HepG2 (cell line): Measurements from ENCODE around the gene M1AP. TPM values are rescaled to one million over a fixed set of nuclear protein-coding genes. Genes with fewer than 3 reads are reported as not detected.

ENCODE experiments used
- ATAC-seq: fragments of 200-7000 bp; cut with Tn5 transposase; 3 replicates; pipeline ENCODE4 v1.9.1; 2020; ENCODE audit warnings: mild to moderate bottlenecking, moderate library complexity
- BruUV-seq: library from RNA; stranded (reverse); fragments of 400-500 nt; replicated peaks from 2 replicates; lab custom pipeline; 2021; lab: Mats Ljungman, UMichigan
- CTCF ChIA-PET: fragments of 300-600 bp; formaldehyde crosslinking; extraction: SDS; loops from one replicate; lab custom pipeline; 2021; ENCODE audit warnings: low total read pairs, inconsistent platforms, low intra/inter-chr PET ratio; lab: Yijun Ruan, JAX
- POLR2A ChIA-PET: fragments of 350-600 bp; sonication (Branson Sonifier 250); formaldehyde crosslinking; loops from one replicate; lab custom pipeline; 2020; ENCODE audit warnings: antibody characterized with exemption, inconsistent platforms; lab: Yijun Ruan, JAX
- DNase-seq: peaks from one replicate; pipeline ENCODE4 v3.0.0-alpha.2; 2015; ENCODE audit warnings: low spot score
- FAIRE-seq: peaks from 3 replicates; lab custom pipeline; 2011; peaks lifted over from hg19 to GRCh38; lab: Jason Lieb, UNC
- H2AFZ ChIP-seq: one replicate; pipeline ENCODE4 v1.6.1; 2011; ENCODE audit warnings: low read length, inconsistent platforms
- H3K27ac ChIP-seq: fragments of 300-600 bp; 3 replicates; pipeline ENCODE4 v1.8.0; 2011; ENCODE audit warnings: mixed run types, mild to moderate bottlenecking, mixed read lengths, low read length, inconsistent platforms; ENCODE audit not compliant: insufficient read depth; ENCODE audit errors: extremely low read length
- H3K27me3 ChIP-seq, 2 experiments: fragments of 200-600 bp in 1 of 2; 2 replicates in 1 of 2; 3 replicates in 1 of 2; pipeline versions ENCODE4 v1.6.0 to v1.8.0; 2011; ENCODE audit warnings: low read length in 2 of 2, mild to moderate bottlenecking in 2 of 2, moderate library complexity in 2 of 2, inconsistent platforms in 1 of 2; ENCODE audit not compliant: insufficient read depth in 2 of 2, control insufficient read depth in 1 of 2
- H3K36me3 ChIP-seq, 2 experiments: fragments of 200-600 bp in 1 of 2; replicated peaks in 1 of 2; 2 replicates in 1 of 2; 3 replicates in 1 of 2; pipeline versions ENCODE4 v1.5.1 to v1.8.0; 2011; ENCODE audit warnings: low read length in 2 of 2, inconsistent platforms in 1 of 2; ENCODE audit not compliant: insufficient read depth in 2 of 2, control insufficient read depth in 1 of 2
- H3K4me1 ChIP-seq: 2 replicates; pipeline ENCODE4 v1.5.1; 2012; ENCODE audit warnings: low read length, inconsistent platforms; ENCODE audit not compliant: insufficient read depth
- H3K4me2 ChIP-seq: 2 replicates; pipeline ENCODE4 v1.6.0; 2011; ENCODE audit warnings: low read depth, low read length, inconsistent platforms
- H3K4me3 ChIP-seq, 3 experiments: fragments of 200-600 bp in 1 of 3; sonication (generic), shearing (Covaris generic) in 1 of 3; replicated peaks in 1 of 3; 2 replicates each; pipeline ENCODE4 v1.5.1; 2011 to 2016; ENCODE audit warnings: low read length in 3 of 3, inconsistent platforms in 2 of 3, low read depth in 2 of 3, mild to moderate bottlenecking in 2 of 3, control low read depth in 1 of 3, mixed read lengths in 1 of 3; ENCODE audit not compliant: insufficient read depth in 1 of 3
- H3K79me2 ChIP-seq: one replicate; pipeline ENCODE4 v1.6.1; 2011; ENCODE audit warnings: low read length, inconsistent platforms; ENCODE audit not compliant: insufficient read depth
- H3K9ac ChIP-seq: 2 replicates; pipeline ENCODE4 v1.6.0; 2011; ENCODE audit warnings: mild to moderate bottlenecking, low read depth, low read length, inconsistent platforms; ENCODE audit not compliant: insufficient read depth
- H3K9me3 ChIP-seq: 2 replicates; pipeline ENCODE4 v1.5.1; 2012; ENCODE audit warnings: mild to moderate bottlenecking, low read length
- H4K20me1 ChIP-seq: 2 replicates; pipeline ENCODE4 v1.6.0; 2011; ENCODE audit warnings: inconsistent platforms, mild to moderate bottlenecking, low read length, moderate library complexity; ENCODE audit not compliant: insufficient read depth
- HNRNPL ChIP-seq: fragments of 200-400 bp; formaldehyde crosslinking; IDR thresholded peaks from 2 replicates; pipeline ENCODE4 v1.6.1; 2017; ENCODE audit warnings: mild to moderate bottlenecking, low read depth, low read length
- KLF6 ChIP-seq: IDR thresholded peaks from 2 replicates; pipeline ENCODE4 v1.8.0; 2016; ENCODE audit warnings: missing biosample characterization, missing genetic modification reagents
- POLR2AphosphoS2 ChIP-seq: IDR thresholded peaks from 2 replicates; pipeline ENCODE4 v1.6.1; 2011; ENCODE audit warnings: low read depth, low read length, improper control_type of control experiment
- THAP8 ChIP-seq: sonication (generic); formaldehyde crosslinking; IDR thresholded peaks from 2 replicates; pipeline ENCODE4 v1.5.1; 2020; ENCODE audit warnings: missing genetic modification reagents, mild to moderate bottlenecking, borderline replicate concordance
- WGBS: methylation state at CpG from one replicate; pipeline ENCODE4 v1.1.6; 2017; ENCODE audit warnings: low lambda C conversion rate; 5-methylcytosine and 5-hydroxymethylcytosine counted together
- in situ Hi-C: cut with HindIII; loops from 2 replicates; pipeline ENCODE4 v1.10.0; 2017; ENCODE audit warnings: low pct_unique_long_range_greater_than_20kb; ENCODE audit not compliant: extremely low pct_ligation_motif_present
- intact Hi-C: fragments of 100-400 bp; cut with micrococcal nuclease; formaldehyde crosslinking; loops from one replicate; pipeline ENCODE4 v1.10.0; 2022; ENCODE audit not compliant: unreplicated experiment
- polyA plus RNA-seq, 8 experiments: library from polyadenylated mRNA; depleted of rRNA in 3 of 8; stranded (reverse) in 7 of 8; unstranded in 1 of 8; fragments of >200 nt; fragmentation: Illumina TruSeq in 4 of 8; extraction: Trizol in 4 of 8; gene quantifications; 2 replicates each; pipeline versions ENCODE4 v1.2.1 to v1.2.3, GENCODE V29; 2011 to 2016; ENCODE audit warnings: low read depth in 4 of 8, missing spikeins in 1 of 8, mixed read lengths in 1 of 8; ENCODE audit not compliant: insufficient read depth in 1 of 8
- total RNA-seq, 5 experiments: library from RNA; depleted of rRNA; stranded (reverse); fragments of >200 nt; fragmentation: Illumina TruSeq; extraction: Trizol; gene quantifications; 2 replicates each; pipeline ENCODE4 v1.2.3, GENCODE V29; 2016; ENCODE audit warnings: low read depth in 1 of 5
- TF ChIP-seq, protein P1 (sequence below): sonication (generic); formaldehyde crosslinking; IDR thresholded peaks from 2 replicates; pipeline ENCODE4 v1.4.0; 2020; ENCODE audit warnings: missing genetic modification reagents
- TF ChIP-seq, protein P2 (sequence below): sonication (generic); formaldehyde crosslinking; IDR thresholded peaks from 2 replicates; pipeline ENCODE4 v1.5.0; 2020; ENCODE audit warnings: mild to moderate bottlenecking, missing genetic modification reagents, moderate library complexity

Gene M1AP
- total and polyA plus RNA-seq, 2 of the 13 experiments (the other 11 are each of a cell fraction or from before 2014, with no cell fraction given) = not detected

- in situ Hi-C loops = no loop called here
- peaks cover 4 to 33% of the 10 kb centered on the region in 2 experiments; a peak in 3 of 5 replicates for H3K27me3 ChIP-seq
- no peak overlapping the region for H3K4me3 ChIP-seq
- TF ChIP-seq, protein P1, sequence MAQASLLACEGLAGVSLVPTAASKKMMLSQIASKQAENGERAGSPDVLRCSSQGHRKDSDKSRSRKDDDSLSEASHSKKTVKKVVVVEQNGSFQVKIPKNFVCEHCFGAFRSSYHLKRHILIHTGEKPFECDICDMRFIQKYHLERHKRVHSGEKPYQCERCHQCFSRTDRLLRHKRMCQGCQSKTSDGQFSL (CRISPR knock-in tag) = peak; percentile 52; the same call in 1 of the 2 replicates
- TF ChIP-seq, protein P2, sequence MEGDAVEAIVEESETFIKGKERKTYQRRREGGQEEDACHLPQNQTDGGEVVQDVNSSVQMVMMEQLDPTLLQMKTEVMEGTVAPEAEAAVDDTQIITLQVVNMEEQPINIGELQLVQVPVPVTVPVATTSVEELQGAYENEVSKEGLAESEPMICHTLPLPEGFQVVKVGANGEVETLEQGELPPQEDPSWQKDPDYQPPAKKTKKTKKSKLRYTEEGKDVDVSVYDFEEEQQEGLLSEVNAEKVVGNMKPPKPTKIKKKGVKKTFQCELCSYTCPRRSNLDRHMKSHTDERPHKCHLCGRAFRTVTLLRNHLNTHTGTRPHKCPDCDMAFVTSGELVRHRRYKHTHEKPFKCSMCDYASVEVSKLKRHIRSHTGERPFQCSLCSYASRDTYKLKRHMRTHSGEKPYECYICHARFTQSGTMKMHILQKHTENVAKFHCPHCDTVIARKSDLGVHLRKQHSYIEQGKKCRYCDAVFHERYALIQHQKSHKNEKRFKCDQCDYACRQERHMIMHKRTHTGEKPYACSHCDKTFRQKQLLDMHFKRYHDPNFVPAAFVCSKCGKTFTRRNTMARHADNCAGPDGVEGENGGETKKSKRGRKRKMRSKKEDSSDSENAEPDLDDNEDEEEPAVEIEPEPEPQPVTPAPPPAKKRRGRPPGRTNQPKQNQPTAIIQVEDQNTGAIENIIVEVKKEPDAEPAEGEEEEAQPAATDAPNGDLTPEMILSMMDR (CRISPR knock-in tag) = 0 out of 2 replicates have a peak, but pooled peaks have one; percentile 7
- TF ChIP-seq THAP8 (CRISPR knock-in tag) (0 out of 2 replicates have a peak, but pooled peaks have one; percentile 28), POLR2AphosphoS2 (no peak), KLF6 (no peak), HNRNPL (0 out of 2 replicates have a peak, but pooled peaks have one; percentile 40)
- TF ChIP-seq, all 625 proteins: peak for 4
- peaks cover 7 to 12% of the 10 kb centered on the region in 2 experiments; a peak in 3 of 5 replicates for H3K36me3 ChIP-seq
- DNase-seq = no peak
- peak; percentile 59 for ATAC-seq
- H3K79me2 ChIP-seq = no peaks in the 10 kb centered on the region
- BruUV-seq = no TSS peak
- FAIRE-seq = no peak
- WGBS = 51% methylated on average over 19 of the region's 23 CpGs
- H3K4me2 ChIP-seq = no peak overlapping the region
- ChIA-PET CTCF (no interaction called here), POLR2A (no interaction called here)
- intact Hi-C loops = no loop called here
- no peak overlapping the region for H2AFZ ChIP-seq
- H3K27ac ChIP-seq = no peak overlapping the region
- H3K9me3 ChIP-seq = no peaks in the 10 kb centered on the region
- H3K4me1 ChIP-seq = peaks cover 8% of the 10 kb centered on the region
- no peaks in the 10 kb centered on the region for H4K20me1 ChIP-seq
- H3K9ac ChIP-seq = no peak overlapping the region
Measured at GRCh38 chr2:74536166-74536950, 111.8 kb downstream of the M1AP start.
